ENCODE data around the gene FOXF2.

Gene FOXF2

DNA sequence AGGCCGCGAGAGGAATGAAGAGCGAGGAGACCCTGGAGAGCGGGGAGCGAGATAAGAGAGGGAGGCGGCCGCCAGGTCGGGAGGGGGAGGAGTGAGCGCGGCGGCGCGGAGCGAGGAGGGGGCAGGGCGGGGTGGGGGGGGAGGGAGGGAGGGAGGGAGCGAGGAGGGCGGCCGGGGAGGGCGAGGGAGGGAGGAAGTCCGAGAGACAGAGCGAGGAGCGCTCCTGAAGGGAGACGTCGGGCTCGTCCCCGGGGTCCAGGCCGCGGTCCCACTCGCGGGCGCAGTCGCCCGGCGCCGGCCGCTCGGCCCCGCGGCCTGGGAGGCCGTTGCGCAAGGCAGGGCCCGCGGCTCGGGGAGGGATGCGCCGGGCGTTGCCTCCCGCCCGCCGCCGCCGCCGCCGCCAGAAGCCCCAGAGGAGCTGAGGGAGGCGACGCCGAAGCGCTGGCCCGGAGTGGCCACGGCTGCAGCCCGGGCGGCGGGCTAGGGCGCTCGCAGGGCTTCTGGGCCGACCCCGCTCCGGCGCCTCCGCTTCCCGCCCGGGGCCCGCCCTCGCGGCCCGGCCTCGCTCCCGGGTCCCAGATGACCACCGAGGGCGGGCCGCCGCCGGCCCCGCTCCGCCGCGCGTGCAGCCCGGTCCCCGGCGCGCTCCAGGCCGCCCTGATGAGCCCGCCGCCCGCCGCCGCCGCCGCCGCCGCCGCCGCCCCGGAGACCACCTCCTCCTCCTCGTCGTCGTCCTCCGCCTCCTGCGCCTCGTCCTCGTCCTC lies at the start of gene FOXF2:
TSS of gene FOXF2 (plus strand) at position 208 of the 764 bp plus-strand sequence. CDS start at position 580, 372 bp downstream.
- peak within 1 kb of the TSS; percentile 70 for H3K4me3 ChIP-seq (ENCODE audit: control insufficient read depth, low read depth, low read length)
- DNase-seq (ENCODE audit: low read depth) = no peak
- TF ChIP-seq, protein P1, sequence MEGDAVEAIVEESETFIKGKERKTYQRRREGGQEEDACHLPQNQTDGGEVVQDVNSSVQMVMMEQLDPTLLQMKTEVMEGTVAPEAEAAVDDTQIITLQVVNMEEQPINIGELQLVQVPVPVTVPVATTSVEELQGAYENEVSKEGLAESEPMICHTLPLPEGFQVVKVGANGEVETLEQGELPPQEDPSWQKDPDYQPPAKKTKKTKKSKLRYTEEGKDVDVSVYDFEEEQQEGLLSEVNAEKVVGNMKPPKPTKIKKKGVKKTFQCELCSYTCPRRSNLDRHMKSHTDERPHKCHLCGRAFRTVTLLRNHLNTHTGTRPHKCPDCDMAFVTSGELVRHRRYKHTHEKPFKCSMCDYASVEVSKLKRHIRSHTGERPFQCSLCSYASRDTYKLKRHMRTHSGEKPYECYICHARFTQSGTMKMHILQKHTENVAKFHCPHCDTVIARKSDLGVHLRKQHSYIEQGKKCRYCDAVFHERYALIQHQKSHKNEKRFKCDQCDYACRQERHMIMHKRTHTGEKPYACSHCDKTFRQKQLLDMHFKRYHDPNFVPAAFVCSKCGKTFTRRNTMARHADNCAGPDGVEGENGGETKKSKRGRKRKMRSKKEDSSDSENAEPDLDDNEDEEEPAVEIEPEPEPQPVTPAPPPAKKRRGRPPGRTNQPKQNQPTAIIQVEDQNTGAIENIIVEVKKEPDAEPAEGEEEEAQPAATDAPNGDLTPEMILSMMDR (IDR thresholded peaks at IDR 0.05; ENCODE audit: control insufficient read depth, insufficient read depth, low read depth, low read length, missing control alignments) = no peak

DNA sequence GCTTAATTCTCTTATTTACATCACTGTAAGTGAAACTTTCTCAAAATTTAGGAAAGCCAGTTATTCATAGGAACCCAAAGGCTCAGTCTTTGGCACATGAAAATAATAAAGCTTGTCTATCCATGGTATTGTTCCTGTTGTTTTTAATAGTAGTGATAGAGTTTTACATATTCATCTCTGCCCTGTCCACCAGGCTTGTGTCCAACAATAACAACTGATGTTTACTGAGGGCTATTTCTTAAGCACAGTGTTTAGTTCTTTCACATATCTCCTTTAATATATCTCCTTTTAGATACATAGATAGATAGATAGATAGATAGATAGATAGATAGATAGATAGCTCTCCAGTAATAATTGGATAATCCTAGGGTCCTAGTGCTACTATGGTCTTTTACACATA lies 43.3 kb upstream of the FOXF2 start:
- no peak overlapping the region for H3K4me3 ChIP-seq (ENCODE audit: control insufficient read depth, low read depth, low read length)
- TF ChIP-seq, protein P1 (IDR thresholded peaks at IDR 0.05; ENCODE audit: control insufficient read depth, insufficient read depth, low read depth, low read length, missing control alignments) = no peak
- DNase-seq (ENCODE audit: low read depth) = no peak

DNA sequence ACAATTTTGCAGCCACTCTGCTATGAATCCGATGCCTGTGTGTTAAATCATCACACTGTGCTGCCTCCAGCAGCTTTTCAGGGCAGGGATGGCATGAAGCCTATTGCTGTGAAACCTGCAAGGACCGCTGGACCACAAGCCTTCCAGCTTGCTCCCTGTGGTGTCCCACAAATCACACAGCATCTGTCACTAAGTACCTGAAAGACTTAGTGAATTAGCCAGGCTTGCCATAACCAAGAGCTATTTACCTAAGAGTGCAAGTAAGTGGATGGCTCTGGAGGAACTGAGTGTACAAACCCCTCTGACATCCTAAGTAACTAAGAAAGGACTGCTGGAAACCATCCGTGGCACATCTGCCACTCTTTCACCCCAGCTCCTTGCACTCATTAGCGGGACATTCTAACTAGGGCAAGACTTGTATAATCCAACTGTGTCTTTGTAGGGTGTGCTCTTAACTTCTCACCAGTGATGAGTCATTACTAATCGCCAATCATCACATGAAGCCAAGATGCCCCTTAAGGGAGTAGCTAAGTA lies 42.8 kb upstream of the FOXF2 start:
- H3K4me3 ChIP-seq (ENCODE audit: control insufficient read depth, low read depth, low read length) = no peak overlapping the region
- TF ChIP-seq, protein P1 (IDR thresholded peaks at IDR 0.05; ENCODE audit: control insufficient read depth, insufficient read depth, low read depth, low read length, missing control alignments) = no peak
- no peak for DNase-seq (ENCODE audit: low read depth)

DNA sequence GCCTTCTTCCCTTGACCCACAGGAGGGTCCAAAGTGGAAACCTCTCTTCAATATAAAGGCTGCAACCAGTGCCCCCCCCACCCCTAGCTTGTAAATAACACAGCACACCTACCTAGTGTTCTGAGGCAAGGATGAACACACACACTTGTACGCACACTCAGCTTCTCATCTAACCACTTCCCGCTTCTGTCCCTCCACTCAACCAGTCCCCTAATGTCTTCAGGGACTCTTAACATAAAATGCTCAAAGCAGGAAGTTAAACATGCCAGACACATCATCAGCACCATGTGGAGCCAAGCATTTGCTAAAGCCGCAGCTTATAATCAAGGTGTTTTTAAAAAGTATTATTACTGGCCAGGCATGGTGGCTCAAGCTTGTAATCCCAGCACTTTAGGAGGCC lies 42.2 kb upstream of the FOXF2 start:
- H3K4me3 ChIP-seq (ENCODE audit: control insufficient read depth, low read depth, low read length) = no peak overlapping the region
- TF ChIP-seq, protein P1 (IDR thresholded peaks at IDR 0.05; ENCODE audit: control insufficient read depth, insufficient read depth, low read depth, low read length, missing control alignments) = no peak
- no peak for DNase-seq (ENCODE audit: low read depth)

DNA sequence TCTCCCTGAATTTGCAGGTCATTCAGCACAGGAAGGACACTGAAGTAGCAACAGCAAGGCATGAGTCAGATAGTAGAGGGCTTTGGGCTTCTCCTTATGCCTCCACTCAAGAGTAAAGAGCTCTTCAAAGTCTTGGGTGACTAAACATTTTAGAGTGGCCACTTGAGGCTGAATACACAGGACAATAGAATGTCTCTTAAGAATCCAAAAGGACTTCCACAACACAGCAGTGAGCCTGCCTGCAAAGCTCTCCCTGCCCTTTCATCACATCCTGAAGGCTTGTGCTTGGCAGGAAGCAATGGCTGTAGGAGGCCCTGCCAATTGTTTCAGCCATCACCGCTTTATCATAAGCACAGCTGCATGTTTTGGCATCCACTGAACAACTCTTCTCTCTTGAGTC lies 40.7 kb upstream of the FOXF2 start:
- TF ChIP-seq, protein P1 (IDR thresholded peaks at IDR 0.05; ENCODE audit: control insufficient read depth, insufficient read depth, low read depth, low read length, missing control alignments) = no peak
- no peak overlapping the region for H3K4me3 ChIP-seq (ENCODE audit: control insufficient read depth, low read depth, low read length)
- no peak for DNase-seq (ENCODE audit: low read depth)

DNA sequence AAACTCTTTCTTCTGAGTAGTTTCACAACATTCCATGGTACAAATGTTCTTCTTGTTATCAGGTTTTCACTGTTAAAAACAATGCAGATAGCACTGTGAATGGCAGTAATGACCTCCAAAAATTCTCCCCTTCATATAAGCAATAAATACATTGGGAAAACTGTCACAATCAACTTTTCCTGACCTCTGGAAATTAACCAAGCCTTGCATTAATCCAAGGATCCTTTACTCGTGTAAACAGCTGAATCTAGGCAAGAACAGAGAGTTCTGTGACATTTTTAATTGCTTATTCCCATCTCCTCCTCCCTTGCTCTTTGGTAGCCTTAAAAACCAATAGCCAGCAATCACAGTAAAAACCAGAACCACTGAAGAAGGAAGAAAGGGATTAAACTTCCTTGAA lies 39.7 kb upstream of the FOXF2 start:
- H3K4me3 ChIP-seq (ENCODE audit: control insufficient read depth, low read depth, low read length) = no peak overlapping the region
- TF ChIP-seq, protein P1 (IDR thresholded peaks at IDR 0.05; ENCODE audit: control insufficient read depth, insufficient read depth, low read depth, low read length, missing control alignments) = no peak
- no peak for DNase-seq (ENCODE audit: low read depth)
